ENCODE results near the gene BCL7A. TPM values are rescaled to one million over a fixed set of nuclear protein-coding genes. Genes with fewer than 3 reads are reported as not detected.

Gene BCL7A
- polyA plus RNA-seq, 1 experiment = 3.4 TPM

GRCh38 chr12:122028905-122029560 lies 7.3 kb downstream of the BCL7A start:
- H3K27me3 ChIP-seq (ENCODE audit: control insufficient read depth, insufficient read depth, low read length) = no peaks in the 10 kb centered on the region
- H3K4me3 ChIP-seq (ENCODE audit: low read depth, low read length) = no peak overlapping the region
- H3K36me3 ChIP-seq (ENCODE audit: control insufficient read depth, insufficient read depth, low read length) = no peaks in the 10 kb centered on the region
- no peak for TF ChIP-seq CTCF (IDR thresholded peaks at IDR 0.05; ENCODE audit: insufficient read depth, low read depth, low read length)
- POLR2A ChIA-PET = no interaction called here
- CTCF ChIA-PET = interaction anchor here (1.4 to 2.2 kb wide), 3 partner anchors 22 to 141 kb away, joined by 5 to 6 read pairs (median 6); partner anchors contain the start of gene PSMD9
- no peak for DNase-seq (ENCODE audit: low read depth)

DNA sequence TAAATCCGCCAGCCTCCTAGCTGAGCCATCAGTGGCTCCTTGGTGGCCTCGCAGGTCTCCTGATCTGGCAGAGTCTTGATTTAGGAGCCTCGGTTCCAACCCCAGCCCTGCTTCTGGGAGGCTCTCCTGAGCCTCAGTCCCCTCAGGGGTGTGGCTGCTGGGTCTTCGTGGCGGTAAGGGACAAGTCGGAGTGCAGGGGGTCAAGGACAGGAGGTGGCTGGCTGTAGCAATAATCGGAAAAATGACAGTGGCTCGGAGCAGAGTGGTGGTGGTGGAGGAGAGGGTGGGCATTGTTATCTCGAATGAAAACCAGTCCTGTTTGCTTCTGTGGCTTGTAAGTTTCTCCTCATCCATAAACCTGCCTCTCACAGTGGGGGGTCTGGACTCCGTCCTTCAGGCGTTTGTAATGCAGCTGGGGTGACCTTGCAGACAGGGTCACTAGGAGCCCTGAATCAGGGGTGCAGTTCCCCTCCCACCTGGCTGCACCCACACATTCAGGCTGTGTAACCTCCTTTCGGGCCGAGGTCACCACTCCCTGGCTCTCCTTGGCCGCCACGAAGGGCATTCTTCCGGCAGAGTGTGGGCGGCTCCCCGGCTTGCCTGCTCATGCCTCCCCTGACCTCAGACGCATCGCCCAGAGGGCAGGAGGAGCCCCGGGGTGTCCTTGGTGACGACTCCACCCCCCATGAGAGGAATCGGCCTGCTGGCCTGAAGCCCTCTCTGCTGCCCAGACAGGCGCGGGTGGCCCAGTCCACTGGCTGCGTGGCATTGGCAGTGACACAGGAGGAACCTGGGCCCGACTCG lies 8.1 kb downstream of the BCL7A start:
- POLR2A ChIA-PET = no interaction called here
- H3K36me3 ChIP-seq (ENCODE audit: control insufficient read depth, insufficient read depth, low read length) = no peaks in the 10 kb centered on the region
- TF ChIP-seq CTCF (IDR thresholded peaks at IDR 0.05; ENCODE audit: insufficient read depth, low read depth, low read length) = no peak
- H3K27me3 ChIP-seq (ENCODE audit: control insufficient read depth, insufficient read depth, low read length) = no peaks in the 10 kb centered on the region
- H3K4me3 ChIP-seq (ENCODE audit: low read depth, low read length) = no peak overlapping the region
- CTCF ChIA-PET = interaction anchor here (1.4 to 2.2 kb wide), 3 partner anchors 21 to 142 kb away, joined by 5 to 6 read pairs (median 6); partner anchors contain the start of gene PSMD9
- DNase-seq (ENCODE audit: low read depth) = no peak

DNA sequence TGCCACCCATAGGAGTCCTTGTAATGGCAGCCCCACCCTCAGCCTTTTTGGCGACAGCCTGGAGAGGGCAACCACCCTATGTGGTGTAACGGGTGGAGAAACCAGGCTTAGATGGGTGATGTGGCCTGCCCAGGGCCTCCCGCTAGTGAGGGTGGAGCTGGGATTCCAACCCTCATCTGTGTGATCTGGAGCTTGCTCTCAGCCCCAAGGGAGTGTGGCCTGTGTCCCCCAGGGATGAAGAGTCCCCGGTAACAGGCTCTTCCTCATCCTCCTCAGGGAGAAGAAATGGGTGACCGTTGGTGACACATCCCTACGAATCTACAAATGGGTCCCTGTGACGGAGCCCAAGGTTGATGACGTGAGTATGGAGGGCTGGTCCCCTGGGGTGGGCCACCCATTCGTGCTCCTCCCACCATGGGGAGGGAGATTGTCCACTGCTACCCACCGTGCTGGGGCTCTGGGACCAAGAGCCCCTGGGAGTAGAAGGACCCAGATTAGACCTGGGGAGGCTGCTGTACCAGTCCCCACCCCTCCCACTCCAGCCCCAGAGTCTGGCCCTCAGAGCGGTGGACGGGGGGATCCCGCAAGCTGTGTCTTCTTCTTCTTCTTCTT lies 8.8 kb downstream of the BCL7A start:
- no peak for DNase-seq (ENCODE audit: low read depth)
- no peaks in the 10 kb centered on the region for H3K36me3 ChIP-seq (ENCODE audit: control insufficient read depth, insufficient read depth, low read length)
- no peaks in the 10 kb centered on the region for H3K27me3 ChIP-seq (ENCODE audit: control insufficient read depth, insufficient read depth, low read length)
- POLR2A ChIA-PET = no interaction called here
- H3K4me3 ChIP-seq (ENCODE audit: low read depth, low read length) = no peak overlapping the region
- no peak for TF ChIP-seq CTCF (IDR thresholded peaks at IDR 0.05; ENCODE audit: insufficient read depth, low read depth, low read length)
- CTCF ChIA-PET = interaction anchor here (2.2 kb wide), 1 partner anchor 142 kb away, joined by 5 read pairs; the partner anchor contains the start of gene PSMD9

GRCh38 chr12:122031342-122032216 lies 9.9 kb downstream of the BCL7A start:
- POLR2A ChIA-PET = no interaction called here
- CTCF ChIA-PET = interaction anchor here (0.6 to 1.0 kb wide), 5 partner anchors 10 to 115 kb away, joined by 3 read pairs; no protein-coding TSS in a partner anchor
- TF ChIP-seq CTCF (IDR thresholded peaks at IDR 0.05; ENCODE audit: insufficient read depth, low read depth, low read length) = peak; percentile 81
- no peak for DNase-seq (ENCODE audit: low read depth)
- no peaks in the 10 kb centered on the region for H3K36me3 ChIP-seq (ENCODE audit: control insufficient read depth, insufficient read depth, low read length)
- H3K4me3 ChIP-seq (ENCODE audit: low read depth, low read length) = no peak overlapping the region
- H3K27me3 ChIP-seq (ENCODE audit: control insufficient read depth, insufficient read depth, low read length) = no peaks in the 10 kb centered on the region
